ENCODE data around the gene CDIP1. TPM values are rescaled to one million over a fixed set of nuclear protein-coding genes. Genes with fewer than 3 reads are reported as not detected.

CDIP1 gene
- total and polyA plus RNA-seq, 2 of the 8 experiments (the other 6 are each of a cell fraction or from before 2014, with no cell fraction given) = 56.6 to 76.3 TPM

GRCh38 chr16:4460936-4461249 is 77.7 kb downstream of the CDIP1 start:
- Histone ChIP-seq H2BK15ac (ENCODE audit: low read length) (no peak overlapping the region), H2BK12ac (ENCODE audit: low read depth, low read length) (no peak overlapping the region), H3K14ac (ENCODE audit: insufficient read length) (no peak overlapping the region), H3K4me1 (replicated peaks in 1 of 4; ENCODE audit: control insufficient read depth in 3 of 4, insufficient read depth in 4 of 4, low read length in 3 of 4) (peaks cover 0 to 9% (median 3%) of the 10 kb centered on the region in 4 experiments; a peak in 4 of 7 replicates), H3K9ac (replicated peaks in 1 of 4; ENCODE audit: extremely low read depth in 1 of 4, low read depth in 3 of 4, low read length in 3 of 4) (no peak overlapping the region), H3K79me2 (ENCODE audit: control insufficient read depth in 1 of 2, insufficient read depth in 2 of 2, low read length in 2 of 2) (no peaks in the 10 kb centered on the region), H4K91ac (replicated peaks; ENCODE audit: insufficient read length, low read length) (no peak overlapping the region), H3K18ac (ENCODE audit: extremely low read depth, low read length) (no peak overlapping the region), H3K4me2 (ENCODE audit: insufficient read depth in 1 of 2, low read depth in 2 of 2, low read length in 2 of 2) (no peak overlapping the region), H3K23ac (ENCODE audit: insufficient read length) (no peak overlapping the region), H3K23me2 (ENCODE audit: low read depth, low read length) (no peaks in the 10 kb centered on the region), H3K4me3 (ENCODE audit: extremely low read depth in 1 of 4, insufficient read depth in 2 of 4, low read depth in 3 of 4, low read length in 4 of 4) (no peak overlapping the region), H2AFZ (ENCODE audit: low read length) (no peak overlapping the region), H3K4ac (replicated peaks; ENCODE audit: insufficient read length, low read depth, low read length) (no peak overlapping the region), H4K5ac (ENCODE audit: insufficient read length, low read depth, low read length) (no peak overlapping the region), H2BK5ac (ENCODE audit: low read depth, low read length) (no peak overlapping the region), H4K20me1 (replicated peaks in 1 of 2; ENCODE audit: control insufficient read depth in 1 of 2, insufficient read depth in 2 of 2, low read length in 2 of 2) (peaks cover 4 to 16% of the 10 kb centered on the region in 2 experiments), H3K36me3 (ENCODE audit: control insufficient read depth in 2 of 4, insufficient read depth in 4 of 4, low read length in 3 of 4) (peaks cover 8 to 43% (median 19%) of the 10 kb centered on the region in 4 experiments), H2BK120ac (replicated peaks; ENCODE audit: low read depth, low read length) (no peak overlapping the region), H3K56ac (replicated peaks; ENCODE audit: insufficient read length, low read depth, low read length) (no peak overlapping the region), H2AK5ac (ENCODE audit: low read depth, low read length) (no peak overlapping the region), H4K8ac (ENCODE audit: extremely low read depth, insufficient read depth, low read length) (no peak overlapping the region), H3K9me3 (ENCODE audit: insufficient read depth in 2 of 2, low read depth in 1 of 2, low read length in 1 of 2) (no peaks in the 10 kb centered on the region), H3K27ac (ENCODE audit: low read depth, low read length) (no peak overlapping the region), H3K27me3 (replicated peaks in 1 of 4; ENCODE audit: control insufficient read depth in 3 of 4, extremely low read depth in 1 of 4, insufficient read depth in 3 of 4, low read length in 3 of 4) (no peaks in the 10 kb centered on the region), H3K79me1 (ENCODE audit: low read depth, low read length) (no peaks in the 10 kb centered on the region; the same call in 1 of the 2 replicates), H2BK20ac (ENCODE audit: low read length) (no peak overlapping the region)
- WGBS, 2 experiments (ENCODE audit: extremely low coverage in 1 of 2, insufficient coverage in 1 of 2, insufficient read length in 1 of 2, insufficient replicate concordance in 2 of 2, low coverage in 1 of 2, low lambda C conversion rate in 2 of 2, missing lambda C conversion rate in 1 of 2) = 89% methylated on average over 5 of the region's 5 CpGs; no CpG with 5 or more reads in 1 of the 2 experiments
- FAIRE-seq = no peak
- POLR2A ChIA-PET (ENCODE audit: partially characterized antibody) = interaction anchor here (0.6 to 21.6 kb wide), 5 partner anchors 9 to 358 kb away, joined by 3 to 257 read pairs (median 29); partner anchors contain the start of genes HMOX2 and NMRAL1
- CTCF ChIA-PET (ENCODE audit: partially characterized antibody) = interaction anchor here (1.1 to 1.3 kb wide), 3 partner anchors 17 to 58 kb away, joined by 3 to 5 read pairs (median 3); no protein-coding TSS in a partner anchor
- DNase-seq (ENCODE audit: low read depth in 1 of 2, low spot score in 2 of 2) = no peak
- no peak for TF ChIP-seq JUND (IDR thresholded peaks at IDR 0.05; ENCODE audit: low read length)
- no peak for TF ChIP-seq SIX5 (IDR thresholded peaks at IDR 0.05; ENCODE audit: low read depth, low read length)
- TF ChIP-seq POLR2A (IDR thresholded peaks at IDR 0.05; ENCODE audit: control extremely low read depth in 1 of 2, low read depth in 2 of 2, low read length in 2 of 2) = no peak
- no peak for TF ChIP-seq EP300 (IDR thresholded peaks at IDR 0.05; ENCODE audit: borderline replicate concordance in 1 of 2, low read depth in 2 of 2, low read length in 2 of 2)
- no peak for TF ChIP-seq POU5F1 (IDR thresholded peaks at IDR 0.05; ENCODE audit: low read depth, low read length)
- TF ChIP-seq TCF12 (IDR thresholded peaks at IDR 0.05; ENCODE audit: low read depth, low read length) = no peak
- no peak for TF ChIP-seq HDAC6 (IDR thresholded peaks at IDR 0.05; ENCODE audit: low read depth, low read length)
- no peak for TF ChIP-seq E2F6 (IDR thresholded peaks at IDR 0.05)
- TF ChIP-seq MAFK (IDR thresholded peaks at IDR 0.05; ENCODE audit: low read depth, low read length) = no peak

Measured in H1 (cell line).